T1000 (cell line): ENCODE measurements around the gene FAM78B.

Experiments used
- DNase-seq: peaks from one replicate; lab custom pipeline; 2025; ENCODE audit warnings: mixed read lengths; lab: John Stamatoyannopoulos, UW

The FAM78B gene

DNA sequence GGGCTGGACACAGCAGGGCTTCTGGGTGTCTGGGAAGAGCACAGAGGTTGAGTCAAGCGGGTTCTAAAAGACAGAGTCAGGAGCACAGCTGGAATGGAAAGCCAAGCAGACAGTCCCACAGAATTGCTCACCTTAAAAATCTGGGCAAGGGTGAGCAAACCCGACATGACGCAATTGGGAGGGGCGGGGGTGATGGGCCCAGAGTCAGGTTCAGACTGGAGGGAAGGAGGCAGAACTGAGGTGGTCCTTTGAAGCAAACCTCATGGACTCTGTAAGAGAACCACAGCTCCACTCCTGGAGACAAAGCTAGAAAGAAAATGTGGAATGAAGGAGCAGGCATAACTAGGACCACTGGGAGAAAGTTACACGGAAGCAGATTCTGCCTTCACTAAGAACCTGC is 49.0 kb downstream of the FAM78B start:
- no peak for DNase-seq

GRCh38 chr1:166116026-166116425 is 50.8 kb downstream of the FAM78B start:
- no peak for DNase-seq

GRCh38 chr1:166114419-166114818 is 52.4 kb downstream of the FAM78B start:
- DNase-seq: no peak

GRCh38 chr1:166113630-166114029 is 53.2 kb downstream of the FAM78B start:
- no peak for DNase-seq

DNA sequence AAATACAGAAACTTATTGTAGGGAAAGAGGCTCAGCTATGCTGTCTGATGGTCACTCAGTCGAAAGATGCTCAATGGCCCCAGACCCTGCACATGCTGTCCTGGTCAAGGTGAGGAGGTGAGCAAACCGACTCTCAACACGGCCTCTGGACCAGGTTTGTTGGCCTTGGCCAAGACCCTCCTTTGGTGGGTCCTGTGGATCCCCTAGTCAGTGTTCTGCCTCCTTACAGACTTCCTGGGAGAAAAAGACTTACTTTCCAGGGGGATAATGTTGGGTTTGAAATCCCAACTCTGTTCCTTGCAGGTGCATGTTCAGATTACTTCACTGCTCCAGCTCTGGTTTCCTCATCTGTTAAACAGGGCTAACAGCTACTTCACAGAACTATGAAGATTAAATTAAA is 53.8 kb downstream of the FAM78B start:
- DNase-seq: no peak

- DNase-seq: no peak
These were observed 54.4 kb downstream of the FAM78B start for GRCh38 chr1:166112425-166112824.

GRCh38 chr1:166111430-166111829 is 55.4 kb downstream of the FAM78B start:
- no peak for DNase-seq

GRCh38 chr1:166090244-166090643 is 76.6 kb downstream of the FAM78B start:
- DNase-seq: no peak

GRCh38 chr1:166089804-166090203 is 77.0 kb downstream of the FAM78B start:
- DNase-seq: no peak

GRCh38 chr1:166088572-166088955 is 78.2 kb downstream of the FAM78B start:
- no peak for DNase-seq

- no peak for DNase-seq
These were observed 78.8 kb downstream of the FAM78B start for GRCh38 chr1:166087734-166088571.

GRCh38 chr1:166086113-166086883 is 80.5 kb downstream of the FAM78B start:
- no peak for DNase-seq

DNA sequence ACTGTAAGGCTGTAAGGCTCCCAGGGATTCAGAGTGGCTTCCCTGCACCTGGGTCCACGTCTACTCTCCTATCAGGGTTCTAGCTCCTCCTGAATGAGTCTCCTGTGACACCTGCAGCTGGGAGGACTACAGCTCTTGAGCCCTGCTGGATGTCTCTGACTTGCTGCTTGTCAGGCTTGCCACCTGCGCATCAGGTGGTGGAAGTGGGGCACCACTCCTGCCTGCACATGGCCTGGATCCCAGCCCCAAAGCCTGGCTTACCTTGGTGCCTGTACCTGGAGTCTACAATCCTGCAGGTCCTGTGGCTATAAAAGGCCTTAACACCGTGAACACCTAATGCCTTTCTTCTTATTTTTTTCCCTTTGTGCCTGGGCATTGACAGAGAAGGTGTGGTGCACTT is 82.2 kb downstream of the FAM78B start:
- DNase-seq: no peak

DNA sequence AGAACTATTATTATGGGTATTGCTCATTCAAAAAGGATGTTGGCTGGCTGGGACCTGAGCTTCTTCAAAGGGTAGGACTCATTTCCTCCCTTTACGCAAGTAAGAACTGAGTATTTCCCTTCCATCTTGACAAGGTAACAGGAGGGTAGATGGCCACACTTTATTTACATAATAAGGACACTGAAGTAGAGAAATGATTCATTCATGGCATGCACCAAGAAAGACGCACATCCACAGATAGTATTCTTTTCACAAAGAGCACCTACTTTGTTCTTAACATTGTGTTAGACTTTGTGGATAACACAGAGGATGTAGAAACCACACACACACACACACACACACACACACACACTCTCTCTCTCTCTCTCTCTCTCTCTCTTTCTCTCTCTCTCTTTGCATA is 82.9 kb downstream of the FAM78B start:
- DNase-seq: no peak

DNA sequence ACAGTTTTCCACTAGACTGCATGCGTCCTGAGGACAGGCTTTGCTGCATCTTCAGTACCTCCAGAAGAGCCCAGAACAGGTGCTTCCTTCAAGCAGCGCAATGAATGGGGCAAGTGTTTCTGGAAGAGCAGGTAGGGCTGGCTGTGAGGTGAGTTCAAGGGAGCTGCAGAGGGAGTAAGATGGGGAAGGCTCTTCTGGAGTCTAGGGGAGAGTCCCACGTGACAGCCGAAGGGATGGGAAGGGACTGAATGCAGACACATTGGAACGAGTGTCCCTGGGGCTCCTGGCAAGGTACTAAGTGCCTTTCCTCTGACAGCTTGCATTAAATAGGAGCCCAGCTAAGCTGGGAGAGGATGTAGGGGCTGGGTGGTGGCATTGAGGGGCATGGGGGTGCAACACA is 84.2 kb downstream of the FAM78B start:
- no peak for DNase-seq

DNA sequence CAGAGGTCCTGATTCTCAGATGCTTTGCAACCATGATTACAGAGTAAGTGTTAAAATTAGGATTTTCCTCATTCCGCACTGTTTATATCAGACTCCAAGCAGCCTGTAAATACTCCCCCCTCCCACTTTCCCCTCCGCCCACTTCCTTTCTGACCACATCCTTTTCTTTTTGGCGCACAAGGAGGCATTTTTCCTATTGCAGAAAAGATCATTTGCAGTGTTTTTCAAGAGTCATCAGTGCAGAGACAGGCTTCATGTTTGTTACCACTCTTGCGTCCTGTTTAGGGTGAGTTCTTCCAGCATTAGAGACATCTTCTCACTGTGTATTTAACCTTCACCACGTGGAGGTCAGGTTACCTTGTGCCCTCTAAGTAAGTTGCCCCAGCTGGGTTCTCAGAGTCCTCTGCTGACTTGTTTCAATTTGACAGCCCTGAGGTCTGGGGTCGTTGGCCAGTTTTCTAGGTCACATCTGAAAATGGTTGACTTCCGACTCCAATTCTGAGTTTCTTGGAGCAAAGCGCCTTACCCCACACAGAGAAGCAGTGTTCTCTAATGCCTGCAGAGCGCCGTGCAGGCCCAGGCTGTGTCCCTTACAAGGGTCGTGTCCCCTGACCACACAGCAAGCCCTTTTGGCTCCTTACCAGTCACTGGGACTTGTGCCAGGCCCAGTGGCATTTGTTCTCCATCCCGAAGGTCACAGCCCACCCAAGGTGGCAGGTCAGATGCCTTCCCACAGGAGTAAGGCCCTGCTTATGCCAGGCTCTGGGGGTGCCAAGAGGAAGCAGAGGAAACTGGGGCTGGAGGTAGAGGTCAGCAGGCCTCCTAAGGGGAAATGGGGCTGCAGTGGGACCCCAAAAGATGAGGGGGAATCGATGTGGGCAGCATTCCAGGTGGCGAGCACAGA is 85.6 kb downstream of the FAM78B start:
- DNase-seq: no peak

GRCh38 chr1:166080277-166080966 is 86.4 kb downstream of the FAM78B start:
- DNase-seq: no peak

DNA sequence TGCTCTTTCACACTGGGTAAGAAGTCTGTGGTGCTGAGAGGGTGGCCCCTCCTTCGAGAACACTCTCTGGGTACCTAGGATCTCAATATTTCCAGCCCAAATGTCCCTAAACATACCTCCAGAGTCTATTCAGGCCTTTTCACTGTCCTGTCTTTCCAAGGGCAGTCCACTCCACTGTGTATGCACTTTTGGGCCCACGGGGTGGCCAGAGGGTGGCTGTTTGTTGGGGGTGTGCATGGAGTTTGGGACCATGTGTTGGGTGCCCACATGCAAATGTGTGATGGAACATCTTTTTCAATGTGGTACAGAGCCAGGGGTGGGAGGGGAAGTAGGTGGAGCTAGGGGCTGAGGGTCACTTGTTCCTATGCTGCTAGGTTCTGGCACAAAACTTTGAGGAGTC is 87.5 kb downstream of the FAM78B start:
- DNase-seq: no peak

- no peak for DNase-seq
These were observed 93.3 kb downstream of the FAM78B start for GRCh38 chr1:166073489-166073888.

- DNase-seq: no peak
These were observed 97.4 kb downstream of the FAM78B start for GRCh38 chr1:166069390-166069789.

DNA sequence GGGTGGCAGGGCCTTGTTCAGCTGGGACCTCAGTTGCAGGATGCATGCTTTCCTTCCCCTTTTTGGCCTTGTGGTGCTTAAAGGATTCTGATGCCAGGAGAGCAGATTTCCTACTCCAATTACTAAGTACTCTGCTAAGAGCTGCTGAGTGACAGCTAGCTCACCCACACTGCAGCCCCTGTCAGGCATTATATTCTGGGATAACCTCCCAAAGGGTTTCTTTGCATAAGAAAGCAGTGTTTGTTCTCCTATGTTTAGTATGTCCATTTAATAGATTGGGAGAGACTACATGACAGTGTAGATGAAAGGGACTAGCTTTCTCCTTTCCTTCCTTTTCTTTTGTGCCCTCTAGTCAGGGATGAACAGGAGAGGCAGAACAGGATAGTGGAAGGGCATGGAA is 100.7 kb downstream of the FAM78B start:
- DNase-seq: no peak

- DNase-seq: no peak
These were observed 101.8 kb downstream of the FAM78B start for GRCh38 chr1:166064951-166065350.
